GM23338 (cell line): ENCODE results near the gene ARL6IP5. TPM values are rescaled to one million over a fixed set of nuclear protein-coding genes. Genes with fewer than 3 reads are reported as not detected.

Experiments used
- ATAC-seq: fragments of 200-7000 bp; cut with Tn5 transposase; 3 replicates; pipeline ENCODE4 v1.9.1; 2020
- DNase-seq: peaks from one replicate; pipeline ENCODE4 v3.0.0-alpha.2; 2015; ENCODE audit warnings: low spot score
- H2AFZ ChIP-seq: fragments of 200-600 bp; sonication (generic); 2 replicates; pipeline ENCODE4 v1.8.0; 2016; ENCODE audit warnings: antibody characterized with exemption, mild to moderate bottlenecking, moderate library complexity
- H3F3A ChIP-seq: fragments of 200-600 bp; sonication (generic); replicated peaks from 2 replicates; pipeline ENCODE4 v1.8.0; 2017; ENCODE audit warnings: antibody characterized with exemption, mixed run types, low read depth
- H3K27ac ChIP-seq: fragments of 200-600 bp; sonication (generic); 2 replicates; pipeline ENCODE4 v1.6.1; 2016; ENCODE audit warnings: low read depth
- H3K27me3 ChIP-seq: fragments of 200-600 bp; sonication (generic); 2 replicates; pipeline ENCODE4 v1.8.0; 2016; ENCODE audit warnings: mild to moderate bottlenecking, mixed run types, moderate library complexity; ENCODE audit not compliant: insufficient read depth
- H3K36me3 ChIP-seq: fragments of 200-600 bp; sonication (generic); 2 replicates; pipeline ENCODE4 v1.8.0; 2016; ENCODE audit warnings: mild to moderate bottlenecking; ENCODE audit not compliant: insufficient read depth
- H3K4me1 ChIP-seq: fragments of 200-600 bp; sonication (generic); 2 replicates; pipeline ENCODE4 v1.8.0; 2016; ENCODE audit warnings: mild to moderate bottlenecking, moderate library complexity; ENCODE audit not compliant: insufficient read depth
- H3K4me2 ChIP-seq: fragments of 200-600 bp; sonication (generic); 2 replicates; pipeline ENCODE4 v1.7.1; 2017; ENCODE audit warnings: mixed run types
- H3K4me3 ChIP-seq: fragments of 200-600 bp; sonication (generic); 2 replicates; pipeline ENCODE4 v1.6.1; 2016; ENCODE audit warnings: mixed run types
- H3K79me2 ChIP-seq: fragments of 200-600 bp; sonication (generic); replicated peaks from 2 replicates; pipeline ENCODE4 v1.8.0; 2017; ENCODE audit warnings: mild to moderate bottlenecking; ENCODE audit not compliant: insufficient read depth
- H3K9me2 ChIP-seq: fragments of 200-600 bp; sonication (generic); 2 replicates; pipeline ENCODE4 v1.8.0; 2017; ENCODE audit not compliant: insufficient read depth
- H4K20me1 ChIP-seq: fragments of 200-600 bp; sonication (generic); replicated peaks from 2 replicates; pipeline ENCODE4 v1.8.0; 2017; ENCODE audit warnings: mild to moderate bottlenecking; ENCODE audit not compliant: insufficient read depth
- H3K27ac Mint-ChIP-seq: 2 replicates; pipeline ENCODE4 v1.8.0; 2020; ENCODE audit warnings: inconsistent platforms, mild to moderate bottlenecking, moderate library complexity, mixed read lengths
- H3K27me3 Mint-ChIP-seq: 3 replicates; pipeline ENCODE4 v1.8.0; 2022; ENCODE audit warnings: low read depth, mild to moderate bottlenecking, moderate library complexity, mixed read lengths, inconsistent platforms; ENCODE audit not compliant: insufficient read depth, poor library complexity
- H3K36me3 Mint-ChIP-seq: 3 replicates; pipeline ENCODE4 v1.8.0; 2021; ENCODE audit warnings: low read depth, mild to moderate bottlenecking, inconsistent platforms, moderate library complexity, mixed read lengths
- H3K4me1 Mint-ChIP-seq: 3 replicates; pipeline ENCODE4 v1.8.0; 2020; ENCODE audit warnings: mild to moderate bottlenecking, inconsistent platforms, mixed read lengths
- H3K4me3 Mint-ChIP-seq: 3 replicates; pipeline ENCODE4 v1.8.0; 2021; ENCODE audit warnings: moderate library complexity, mild to moderate bottlenecking, inconsistent platforms, mixed read lengths
- H3K9me3 Mint-ChIP-seq: 3 replicates; pipeline ENCODE4 v1.8.0; 2020; ENCODE audit warnings: moderate library complexity, mild to moderate bottlenecking, inconsistent platforms, mixed read lengths
- CREB1 ChIP-seq: fragments of 250-450 bp; sonication (Bioruptor Pico); IDR thresholded peaks from 2 replicates; pipeline ENCODE4 v1.5.0; 2020; ENCODE audit warnings: low read depth, mild to moderate bottlenecking, moderate library complexity
- EZH2 ChIP-seq: fragments of 200-600 bp; sonication (generic); IDR thresholded peaks from one replicate; pipeline ENCODE4 v1.8.0; 2017; ENCODE audit warnings: antibody characterized with exemption, mild to moderate bottlenecking, low read depth; ENCODE audit not compliant: unreplicated experiment
- EZH2phosphoT487 ChIP-seq: fragments of 200-600 bp; sonication (generic); IDR thresholded peaks from one replicate; pipeline ENCODE4 v1.8.1; 2018; ENCODE audit warnings: antibody characterized with exemption; ENCODE audit not compliant: unreplicated experiment
- JUNB ChIP-seq: IDR thresholded peaks from one replicate; pipeline ENCODE4 v1.6.1; 2016; ENCODE audit warnings: antibody characterized with exemption; ENCODE audit not compliant: unreplicated experiment
- NANOG ChIP-seq: IDR thresholded peaks from 2 replicates; pipeline ENCODE4 v1.6.1; 2016; ENCODE audit warnings: antibody characterized with exemption, borderline replicate concordance
- POLR2AphosphoS5 ChIP-seq: IDR thresholded peaks from 2 replicates; pipeline ENCODE4 v1.6.1; 2016; ENCODE audit warnings: antibody characterized with exemption, low read depth
- STAT1 ChIP-seq: IDR thresholded peaks from one replicate; pipeline ENCODE4 v1.6.1; 2016; ENCODE audit warnings: antibody characterized with exemption; ENCODE audit not compliant: unreplicated experiment
- ZNF114 ChIP-seq: fragments of 250-450 bp; sonication (Bioruptor Pico); IDR thresholded peaks from 2 replicates; pipeline ENCODE4 v1.5.0; 2020; ENCODE audit warnings: mild to moderate bottlenecking, moderate library complexity
- ZNF331 ChIP-seq: fragments of 250-450 bp; sonication (Bioruptor Pico); IDR thresholded peaks from 2 replicates; pipeline ENCODE4 v1.5.0; 2020; ENCODE audit warnings: low read depth, mild to moderate bottlenecking, moderate library complexity
- polyA plus RNA-seq: library from polyadenylated mRNA; unstranded; fragments of >200 nt; fragmentation: Nextera tagmentation; extraction: Ambion mirVana; gene quantifications from 2 replicates; pipeline ENCODE4 v1.2.1, GENCODE V29; 2016
- total RNA-seq: library from RNA; depleted of rRNA; stranded (reverse); fragments of >200 nt; shearing (Covaris generic); gene quantifications from 2 replicates; pipeline ENCODE4 v1.2.3, GENCODE V29; 2014
- TF ChIP-seq, protein P1 (sequence below), 2 experiments: fragments of 200-600 bp in 1 of 2; sonication (generic) in 1 of 2; conservative IDR thresholded peaks; 2 replicates each; pipeline versions ENCODE4 v1.5.1 to v1.6.1; 2016 to 2017; ENCODE audit warnings: antibody characterized with exemption in 2 of 2, low read depth in 2 of 2, mild to moderate bottlenecking in 2 of 2, moderate library complexity in 1 of 2
- TF ChIP-seq, protein P2 (sequence below): IDR thresholded peaks from 2 replicates; pipeline ENCODE4 v1.6.1; 2016; ENCODE audit warnings: antibody characterized with exemption
- TF ChIP-seq, protein P3 (sequence below): IDR thresholded peaks from one replicate; pipeline ENCODE4 v1.6.1; 2018; ENCODE audit warnings: antibody characterized with exemption; ENCODE audit not compliant: unreplicated experiment
- TF ChIP-seq, protein P4 (sequence below): fragments of 250-450 bp; sonication (Bioruptor Pico); IDR thresholded peaks from 2 replicates; pipeline ENCODE4 v1.5.0; 2020; ENCODE audit warnings: mild to moderate bottlenecking, moderate library complexity

ARL6IP5 gene
- total and polyA plus RNA-seq, 2 experiments from 2014 or later = 28.8 to 39.8 TPM

DNA sequence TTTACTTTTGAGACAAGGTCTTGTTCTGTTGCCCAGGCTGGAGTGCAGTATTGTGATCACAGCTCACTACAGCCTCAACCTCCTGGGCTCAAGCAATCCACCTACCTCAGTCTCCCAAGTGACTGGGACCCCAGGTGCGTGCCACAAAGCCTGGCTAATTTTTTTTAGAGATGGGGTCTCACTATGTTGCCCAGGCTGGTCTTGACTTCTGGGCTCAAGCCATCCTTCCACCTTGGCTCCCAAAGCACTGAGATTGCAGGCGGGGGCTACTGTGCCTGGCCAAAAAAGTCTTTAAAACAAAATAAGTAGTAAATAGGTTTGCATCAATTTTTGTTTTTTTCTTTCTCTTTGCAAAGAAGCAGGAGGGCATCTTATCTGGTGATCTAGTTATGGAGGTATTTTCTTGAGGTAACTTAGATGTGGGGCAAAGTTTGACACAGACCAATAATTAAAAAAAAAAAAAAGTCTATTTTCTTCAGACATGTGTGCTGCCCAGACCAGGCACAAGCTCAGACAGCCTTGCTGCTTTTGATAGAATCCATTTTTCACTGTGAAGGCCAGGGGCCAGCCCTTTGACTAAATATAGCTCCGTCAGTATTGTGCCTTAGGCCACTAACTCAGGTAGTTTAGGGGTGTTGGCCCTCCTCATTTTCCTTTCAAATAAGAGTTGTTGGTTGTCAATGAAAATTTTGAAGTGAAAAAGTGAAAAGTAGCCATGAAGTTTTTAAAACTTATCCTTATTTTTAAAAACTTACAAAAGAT is 2.5 kb downstream of the ARL6IP5 start:
- H3K9me2 ChIP-seq = no peaks in the 10 kb centered on the region
- Mint-ChIP-seq H3K9me3 (no peaks in the 10 kb centered on the region), H3K4me1 (peaks cover 51% of the 10 kb centered on the region), H3K36me3 (no peaks in the 10 kb centered on the region; the same call in 2 of the 3 replicates), H3K27me3 (peaks cover 4% of the 10 kb centered on the region), H3K4me3 (no peak overlapping the region), H3K27ac (no peak overlapping the region)
- H3K27me3 ChIP-seq = no peaks in the 10 kb centered on the region
- no peaks in the 10 kb centered on the region for H4K20me1 ChIP-seq
- DNase-seq = no peak
- ATAC-seq = no peak
- H3K27ac ChIP-seq = no peak overlapping the region
- no peak for TF ChIP-seq CREB1 (CRISPR knock-in tag)
- TF ChIP-seq EZH2 = no peak
- TF ChIP-seq STAT1 = no peak
- TF ChIP-seq, protein P1, sequence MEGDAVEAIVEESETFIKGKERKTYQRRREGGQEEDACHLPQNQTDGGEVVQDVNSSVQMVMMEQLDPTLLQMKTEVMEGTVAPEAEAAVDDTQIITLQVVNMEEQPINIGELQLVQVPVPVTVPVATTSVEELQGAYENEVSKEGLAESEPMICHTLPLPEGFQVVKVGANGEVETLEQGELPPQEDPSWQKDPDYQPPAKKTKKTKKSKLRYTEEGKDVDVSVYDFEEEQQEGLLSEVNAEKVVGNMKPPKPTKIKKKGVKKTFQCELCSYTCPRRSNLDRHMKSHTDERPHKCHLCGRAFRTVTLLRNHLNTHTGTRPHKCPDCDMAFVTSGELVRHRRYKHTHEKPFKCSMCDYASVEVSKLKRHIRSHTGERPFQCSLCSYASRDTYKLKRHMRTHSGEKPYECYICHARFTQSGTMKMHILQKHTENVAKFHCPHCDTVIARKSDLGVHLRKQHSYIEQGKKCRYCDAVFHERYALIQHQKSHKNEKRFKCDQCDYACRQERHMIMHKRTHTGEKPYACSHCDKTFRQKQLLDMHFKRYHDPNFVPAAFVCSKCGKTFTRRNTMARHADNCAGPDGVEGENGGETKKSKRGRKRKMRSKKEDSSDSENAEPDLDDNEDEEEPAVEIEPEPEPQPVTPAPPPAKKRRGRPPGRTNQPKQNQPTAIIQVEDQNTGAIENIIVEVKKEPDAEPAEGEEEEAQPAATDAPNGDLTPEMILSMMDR (conservative IDR thresholded peaks at IDR 0.05; ENCODE audit: low read depth in 2 of 2) = no peak
- no peak for TF ChIP-seq ZNF331
- no peak for TF ChIP-seq ZNF114
- no peak for TF ChIP-seq NANOG
- TF ChIP-seq, protein P2, sequence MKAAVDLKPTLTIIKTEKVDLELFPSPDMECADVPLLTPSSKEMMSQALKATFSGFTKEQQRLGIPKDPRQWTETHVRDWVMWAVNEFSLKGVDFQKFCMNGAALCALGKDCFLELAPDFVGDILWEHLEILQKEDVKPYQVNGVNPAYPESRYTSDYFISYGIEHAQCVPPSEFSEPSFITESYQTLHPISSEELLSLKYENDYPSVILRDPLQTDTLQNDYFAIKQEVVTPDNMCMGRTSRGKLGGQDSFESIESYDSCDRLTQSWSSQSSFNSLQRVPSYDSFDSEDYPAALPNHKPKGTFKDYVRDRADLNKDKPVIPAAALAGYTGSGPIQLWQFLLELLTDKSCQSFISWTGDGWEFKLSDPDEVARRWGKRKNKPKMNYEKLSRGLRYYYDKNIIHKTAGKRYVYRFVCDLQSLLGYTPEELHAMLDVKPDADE = no peak
- TF ChIP-seq, protein P3, sequence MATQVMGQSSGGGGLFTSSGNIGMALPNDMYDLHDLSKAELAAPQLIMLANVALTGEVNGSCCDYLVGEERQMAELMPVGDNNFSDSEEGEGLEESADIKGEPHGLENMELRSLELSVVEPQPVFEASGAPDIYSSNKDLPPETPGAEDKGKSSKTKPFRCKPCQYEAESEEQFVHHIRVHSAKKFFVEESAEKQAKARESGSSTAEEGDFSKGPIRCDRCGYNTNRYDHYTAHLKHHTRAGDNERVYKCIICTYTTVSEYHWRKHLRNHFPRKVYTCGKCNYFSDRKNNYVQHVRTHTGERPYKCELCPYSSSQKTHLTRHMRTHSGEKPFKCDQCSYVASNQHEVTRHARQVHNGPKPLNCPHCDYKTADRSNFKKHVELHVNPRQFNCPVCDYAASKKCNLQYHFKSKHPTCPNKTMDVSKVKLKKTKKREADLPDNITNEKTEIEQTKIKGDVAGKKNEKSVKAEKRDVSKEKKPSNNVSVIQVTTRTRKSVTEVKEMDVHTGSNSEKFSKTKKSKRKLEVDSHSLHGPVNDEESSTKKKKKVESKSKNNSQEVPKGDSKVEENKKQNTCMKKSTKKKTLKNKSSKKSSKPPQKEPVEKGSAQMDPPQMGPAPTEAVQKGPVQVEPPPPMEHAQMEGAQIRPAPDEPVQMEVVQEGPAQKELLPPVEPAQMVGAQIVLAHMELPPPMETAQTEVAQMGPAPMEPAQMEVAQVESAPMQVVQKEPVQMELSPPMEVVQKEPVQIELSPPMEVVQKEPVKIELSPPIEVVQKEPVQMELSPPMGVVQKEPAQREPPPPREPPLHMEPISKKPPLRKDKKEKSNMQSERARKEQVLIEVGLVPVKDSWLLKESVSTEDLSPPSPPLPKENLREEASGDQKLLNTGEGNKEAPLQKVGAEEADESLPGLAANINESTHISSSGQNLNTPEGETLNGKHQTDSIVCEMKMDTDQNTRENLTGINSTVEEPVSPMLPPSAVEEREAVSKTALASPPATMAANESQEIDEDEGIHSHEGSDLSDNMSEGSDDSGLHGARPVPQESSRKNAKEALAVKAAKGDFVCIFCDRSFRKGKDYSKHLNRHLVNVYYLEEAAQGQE = no peak
- no peak for TF ChIP-seq POLR2AphosphoS5
- TF ChIP-seq, protein P4, sequence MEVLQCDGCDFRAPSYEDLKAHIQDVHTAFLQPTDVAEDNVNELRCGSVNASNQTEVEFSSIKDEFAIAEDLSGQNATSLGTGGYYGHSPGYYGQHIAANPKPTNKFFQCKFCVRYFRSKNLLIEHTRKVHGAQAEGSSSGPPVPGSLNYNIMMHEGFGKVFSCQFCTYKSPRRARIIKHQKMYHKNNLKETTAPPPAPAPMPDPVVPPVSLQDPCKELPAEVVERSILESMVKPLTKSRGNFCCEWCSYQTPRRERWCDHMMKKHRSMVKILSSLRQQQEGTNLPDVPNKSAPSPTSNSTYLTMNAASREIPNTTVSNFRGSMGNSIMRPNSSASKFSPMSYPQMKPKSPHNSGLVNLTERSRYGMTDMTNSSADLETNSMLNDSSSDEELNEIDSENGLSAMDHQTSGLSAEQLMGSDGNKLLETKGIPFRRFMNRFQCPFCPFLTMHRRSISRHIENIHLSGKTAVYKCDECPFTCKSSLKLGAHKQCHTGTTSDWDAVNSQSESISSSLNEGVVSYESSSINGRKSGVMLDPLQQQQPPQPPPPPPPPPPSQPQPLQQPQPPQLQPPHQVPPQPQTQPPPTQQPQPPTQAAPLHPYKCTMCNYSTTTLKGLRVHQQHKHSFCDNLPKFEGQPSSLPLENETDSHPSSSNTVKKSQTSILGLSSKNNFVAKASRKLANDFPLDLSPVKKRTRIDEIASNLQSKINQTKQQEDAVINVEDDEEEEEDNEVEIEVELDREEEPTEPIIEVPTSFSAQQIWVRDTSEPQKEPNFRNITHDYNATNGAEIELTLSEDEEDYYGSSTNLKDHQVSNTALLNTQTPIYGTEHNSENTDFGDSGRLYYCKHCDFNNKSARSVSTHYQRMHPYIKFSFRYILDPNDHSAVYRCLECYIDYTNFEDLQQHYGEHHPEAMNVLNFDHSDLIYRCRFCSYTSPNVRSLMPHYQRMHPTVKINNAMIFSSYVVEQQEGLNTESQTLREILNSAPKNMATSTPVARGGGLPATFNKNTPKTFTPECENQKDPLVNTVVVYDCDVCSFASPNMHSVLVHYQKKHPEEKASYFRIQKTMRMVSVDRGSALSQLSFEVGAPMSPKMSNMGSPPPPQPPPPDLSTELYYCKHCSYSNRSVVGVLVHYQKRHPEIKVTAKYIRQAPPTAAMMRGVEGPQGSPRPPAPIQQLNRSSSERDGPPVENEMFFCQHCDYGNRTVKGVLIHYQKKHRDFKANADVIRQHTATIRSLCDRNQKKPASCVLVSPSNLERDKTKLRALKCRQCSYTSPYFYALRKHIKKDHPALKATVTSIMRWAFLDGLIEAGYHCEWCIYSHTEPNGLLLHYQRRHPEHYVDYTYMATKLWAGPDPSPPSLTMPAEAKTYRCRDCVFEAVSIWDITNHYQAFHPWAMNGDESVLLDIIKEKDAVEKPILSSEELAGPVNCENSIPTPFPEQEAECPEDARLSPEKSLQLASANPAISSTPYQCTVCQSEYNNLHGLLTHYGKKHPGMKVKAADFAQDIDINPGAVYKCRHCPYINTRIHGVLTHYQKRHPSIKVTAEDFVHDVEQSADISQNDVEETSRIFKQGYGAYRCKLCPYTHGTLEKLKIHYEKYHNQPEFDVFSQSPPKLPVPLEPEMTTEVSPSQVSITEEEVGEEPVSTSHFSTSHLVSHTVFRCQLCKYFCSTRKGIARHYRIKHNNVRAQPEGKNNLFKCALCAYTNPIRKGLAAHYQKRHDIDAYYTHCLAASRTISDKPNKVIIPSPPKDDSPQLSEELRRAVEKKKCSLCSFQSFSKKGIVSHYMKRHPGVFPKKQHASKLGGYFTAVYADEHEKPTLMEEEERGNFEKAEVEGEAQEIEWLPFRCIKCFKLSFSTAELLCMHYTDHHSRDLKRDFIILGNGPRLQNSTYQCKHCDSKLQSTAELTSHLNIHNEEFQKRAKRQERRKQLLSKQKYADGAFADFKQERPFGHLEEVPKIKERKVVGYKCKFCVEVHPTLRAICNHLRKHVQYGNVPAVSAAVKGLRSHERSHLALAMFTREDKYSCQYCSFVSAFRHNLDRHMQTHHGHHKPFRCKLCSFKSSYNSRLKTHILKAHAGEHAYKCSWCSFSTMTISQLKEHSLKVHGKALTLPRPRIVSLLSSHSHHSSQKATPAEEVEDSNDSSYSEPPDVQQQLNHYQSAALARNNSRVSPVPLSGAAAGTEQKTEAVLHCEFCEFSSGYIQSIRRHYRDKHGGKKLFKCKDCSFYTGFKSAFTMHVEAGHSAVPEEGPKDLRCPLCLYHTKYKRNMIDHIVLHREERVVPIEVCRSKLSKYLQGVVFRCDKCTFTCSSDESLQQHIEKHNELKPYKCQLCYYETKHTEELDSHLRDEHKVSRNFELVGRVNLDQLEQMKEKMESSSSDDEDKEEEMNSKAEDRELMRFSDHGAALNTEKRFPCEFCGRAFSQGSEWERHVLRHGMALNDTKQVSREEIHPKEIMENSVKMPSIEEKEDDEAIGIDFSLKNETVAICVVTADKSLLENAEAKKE (CRISPR knock-in tag) = no peak
- TF ChIP-seq JUNB = no peak
- no peak for TF ChIP-seq EZH2phosphoT487
- no peaks in the 10 kb centered on the region for H3F3A ChIP-seq
- no peak overlapping the region for H3K4me3 ChIP-seq
- H3K79me2 ChIP-seq = 0 out of 2 replicates have a peak, but pooled peaks cover 19% of the 10 kb centered on the region
- no peak overlapping the region for H2AFZ ChIP-seq
- H3K4me1 ChIP-seq = peaks cover 49% of the 10 kb centered on the region
- no peaks in the 10 kb centered on the region for H3K36me3 ChIP-seq
- no peak overlapping the region for H3K4me2 ChIP-seq
